HG03432 (cell line): ENCODE results near the gene KSR2.
"Not testable (repeated sequence)": the region's sequence is repeated elsewhere in the genome, so short reads cannot be mapped to it uniquely, and the experiment has no call there.

Source experiments
- ATAC-seq: cut with Tn5 transposase; IDR thresholded peaks from one replicate; pipeline ENCODE4 v1.9.1; 2021; ENCODE audit warnings: mild to moderate bottlenecking, moderate library complexity; ENCODE audit not compliant: unreplicated experiment

Gene KSR2

DNA sequence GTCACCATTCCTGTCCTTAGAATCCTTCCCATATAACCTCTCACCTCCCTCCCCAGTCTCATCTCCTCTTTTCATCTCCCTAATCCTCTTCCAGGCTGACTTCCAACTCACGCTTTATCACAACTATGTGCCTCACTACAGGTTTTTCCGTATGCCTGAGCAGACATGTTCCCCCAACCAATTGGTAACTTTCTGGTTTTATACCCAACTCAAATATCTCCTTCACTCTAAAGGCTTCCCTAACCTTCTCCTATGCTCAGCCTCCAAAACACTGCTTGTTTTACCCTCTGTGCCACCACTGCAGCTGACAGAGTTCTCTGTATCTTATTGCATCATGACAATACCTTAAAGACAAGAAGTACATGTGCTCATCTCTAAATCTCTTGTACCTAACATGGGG is 139.7 kb downstream of the KSR2 start:
- ATAC-seq, result no peak

DNA sequence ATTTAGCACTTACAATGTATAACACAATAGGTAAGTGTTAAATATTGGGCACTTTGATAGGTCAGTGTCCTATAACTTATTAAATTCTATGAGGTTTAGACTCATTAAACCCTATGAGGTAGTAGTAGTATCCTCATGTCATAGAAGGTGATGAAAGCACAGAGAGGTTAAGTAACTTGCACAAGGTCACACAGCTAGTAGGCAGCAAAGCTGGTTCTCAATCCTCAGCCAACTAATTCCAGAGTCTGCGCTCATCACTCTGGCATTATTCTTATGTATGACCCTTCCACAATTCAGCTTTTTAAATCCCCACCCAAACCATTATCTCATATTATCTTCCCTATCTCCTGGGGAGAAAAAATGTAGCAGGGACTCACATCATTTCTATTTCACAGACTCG is 141.1 kb downstream of the KSR2 start:
- no peak for ATAC-seq

DNA sequence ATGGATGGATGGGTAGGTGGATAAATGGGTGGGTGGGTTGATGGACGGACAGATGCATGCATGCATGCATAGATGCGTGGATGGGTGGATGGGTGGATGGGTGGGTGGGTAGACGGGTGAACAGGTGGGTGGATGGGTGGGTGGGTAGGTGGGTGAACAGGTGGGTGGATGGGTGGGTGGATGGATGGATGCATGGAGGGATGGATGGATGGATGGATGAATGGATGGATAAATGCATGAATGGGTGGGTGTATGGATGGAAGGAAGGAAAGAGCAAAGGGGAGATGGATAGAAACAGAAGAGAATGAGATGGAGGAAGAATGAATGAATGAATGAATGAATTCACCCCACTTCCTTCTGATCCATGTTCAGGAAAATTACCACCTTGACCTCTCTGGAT is 143.0 kb downstream of the KSR2 start:
- ATAC-seq, result no peak

- ATAC-seq, result no peak
Observed at GRCh38 chr12:117821480-117822175, 147.2 kb downstream of the KSR2 start.

DNA sequence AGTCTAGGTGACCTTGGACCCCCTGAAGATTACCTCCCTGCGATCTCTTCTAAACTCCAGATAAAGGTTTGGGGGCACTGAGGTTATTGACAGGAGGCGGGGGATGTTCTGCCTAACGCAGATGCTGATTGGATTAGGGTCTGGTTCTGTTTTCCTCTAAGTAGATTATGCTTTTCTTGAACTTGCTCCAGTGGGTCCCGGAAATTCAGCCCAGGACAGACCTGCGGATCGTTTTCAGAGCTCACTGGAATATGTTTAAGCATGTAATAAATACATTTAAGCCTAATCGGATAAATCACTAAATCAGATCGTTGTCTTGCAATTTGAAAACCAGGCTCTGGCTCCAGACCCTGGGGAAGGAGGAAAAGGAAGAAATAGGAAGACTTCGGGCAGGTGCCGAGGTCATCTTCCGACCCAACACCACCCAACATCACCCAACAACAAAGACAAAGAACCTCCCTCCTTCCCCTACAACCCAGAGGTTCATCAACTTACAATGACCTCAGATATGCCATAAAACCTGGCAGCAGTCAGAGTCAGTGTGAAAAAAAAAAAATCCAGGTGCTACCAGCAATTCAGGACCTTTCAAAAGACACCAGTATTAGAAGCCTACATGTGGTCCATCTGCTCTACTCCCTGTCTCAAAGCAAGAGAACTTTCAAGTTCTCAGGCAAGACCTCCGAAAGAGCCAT is 148.4 kb downstream of the KSR2 start:
- ATAC-seq, result no peak

GRCh38 chr12:117819160-117819559 is 149.6 kb downstream of the KSR2 start:
- no peak for ATAC-seq

DNA sequence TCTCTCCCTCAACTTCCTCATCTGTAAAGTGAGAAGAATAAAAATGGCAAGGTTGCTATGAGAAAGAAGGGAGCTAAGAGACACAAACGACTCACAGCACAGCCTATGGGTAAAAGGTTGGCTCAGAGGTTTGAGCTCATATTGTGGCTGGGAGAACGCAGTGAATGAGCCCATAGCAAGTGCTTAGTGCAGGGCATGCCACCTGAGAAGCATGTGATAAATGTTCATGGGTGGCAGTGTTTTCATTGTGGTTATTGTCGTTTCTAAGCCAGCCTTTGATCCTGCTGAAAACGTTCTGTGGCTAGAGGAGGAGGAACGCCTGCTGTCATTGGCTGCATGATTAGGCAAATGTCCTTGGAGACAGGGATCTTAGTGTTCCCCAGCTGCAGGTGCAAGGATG is 150.4 kb downstream of the KSR2 start:
- ATAC-seq, result no peak

- no peak for ATAC-seq
Observed at GRCh38 chr12:117809509-117809908, 159.3 kb downstream of the KSR2 start.

DNA sequence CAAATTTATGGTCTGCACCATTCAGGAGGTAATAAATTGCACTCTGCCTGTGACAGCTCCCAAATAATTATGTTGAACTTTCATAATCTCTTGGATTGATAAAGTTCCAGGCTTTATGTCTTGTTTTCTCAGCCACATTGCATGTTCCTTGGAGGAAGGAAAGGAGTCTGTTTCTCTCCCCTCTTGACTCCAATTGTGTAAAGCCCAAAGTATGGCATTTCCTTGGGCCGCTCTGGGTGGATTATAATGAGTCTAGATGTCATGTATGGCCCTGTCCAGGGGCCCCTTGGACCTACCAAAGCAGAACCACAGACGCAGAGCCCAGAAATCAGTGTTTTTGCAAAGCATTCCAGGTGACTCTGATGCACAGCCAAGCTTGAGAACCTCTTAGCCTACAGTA is 160.8 kb downstream of the KSR2 start:
- no peak for ATAC-seq

DNA sequence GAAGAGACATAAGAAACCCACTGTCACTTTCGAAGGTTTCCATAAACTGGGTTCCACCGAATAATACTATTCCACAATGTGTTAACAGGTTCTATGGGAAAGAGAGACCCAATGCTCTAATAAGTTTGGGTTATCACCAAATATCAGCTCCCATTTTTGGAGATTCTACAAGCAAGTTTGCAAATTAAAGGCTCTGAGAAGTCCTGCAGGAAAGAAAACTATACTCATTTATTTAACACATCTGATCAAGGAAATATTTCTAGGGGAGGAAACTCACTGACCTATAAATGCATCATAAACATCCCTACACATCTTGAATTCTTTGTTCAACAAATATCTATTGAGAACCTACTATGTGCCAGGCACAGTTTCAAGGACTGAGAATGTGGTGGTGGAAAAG is 161.4 kb downstream of the KSR2 start:
- no peak for ATAC-seq

DNA sequence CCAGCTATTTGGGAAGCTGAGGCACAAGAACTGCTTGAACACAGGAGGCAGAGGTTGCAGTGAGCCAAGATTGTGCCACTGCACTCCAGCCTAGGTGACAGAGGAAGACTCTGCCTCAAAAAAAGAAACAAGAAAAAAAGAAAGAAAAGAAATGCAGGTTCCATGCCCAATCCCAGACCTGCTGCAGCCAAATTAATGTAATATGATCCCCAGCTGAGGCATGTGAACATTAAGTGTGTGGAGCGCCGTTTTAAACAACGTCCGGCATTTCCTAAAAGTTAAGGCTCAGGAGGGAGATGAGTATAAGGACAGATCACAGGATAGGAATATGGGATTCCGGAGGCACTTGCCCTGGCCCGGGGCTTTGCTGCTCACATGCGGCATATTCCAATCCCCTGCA is 162.9 kb downstream of the KSR2 start:
- ATAC-seq, result no peak

DNA sequence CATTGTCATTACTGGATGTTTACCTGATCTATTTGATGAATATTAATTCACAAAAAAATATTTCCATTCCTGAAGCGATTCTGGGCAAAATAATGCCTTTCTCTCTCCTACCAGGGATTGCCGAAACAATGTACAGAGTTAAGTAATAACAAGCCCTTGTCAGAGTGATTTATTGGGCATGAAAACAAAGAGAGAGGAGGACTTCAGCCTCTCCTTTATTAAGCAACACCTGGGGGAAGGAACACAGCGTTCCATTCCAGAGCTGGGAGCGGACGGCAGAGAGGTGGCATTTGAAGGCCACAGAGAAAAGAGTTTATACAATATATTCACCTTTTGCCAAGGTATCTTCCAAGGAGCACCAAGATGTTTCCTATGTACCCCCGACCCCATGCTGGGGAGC is 165.8 kb downstream of the KSR2 start:
- ATAC-seq, result no peak

DNA sequence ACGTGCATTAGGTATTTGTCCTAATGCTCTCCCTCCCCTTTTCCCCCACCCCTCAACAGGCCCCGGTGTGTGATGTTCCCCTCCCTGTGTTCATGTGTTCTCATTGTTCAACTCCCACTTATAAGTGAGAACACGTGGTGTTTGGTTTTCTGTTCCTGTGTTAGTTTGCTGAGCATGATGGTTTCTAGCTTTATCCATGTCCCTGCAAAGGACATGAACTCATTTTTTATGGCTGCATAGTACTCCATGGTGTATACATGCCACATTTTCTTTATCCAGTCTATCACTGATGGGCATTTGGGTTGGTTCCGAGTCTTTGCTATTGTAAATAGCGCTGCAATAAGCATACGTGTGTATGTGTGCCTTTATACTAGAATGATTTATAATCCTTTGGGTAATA is 168.1 kb downstream of the KSR2 start:
- not testable (repeated sequence) for ATAC-seq

- ATAC-seq, result no peak
Observed at GRCh38 chr12:117797202-117797601, 171.6 kb downstream of the KSR2 start.

DNA sequence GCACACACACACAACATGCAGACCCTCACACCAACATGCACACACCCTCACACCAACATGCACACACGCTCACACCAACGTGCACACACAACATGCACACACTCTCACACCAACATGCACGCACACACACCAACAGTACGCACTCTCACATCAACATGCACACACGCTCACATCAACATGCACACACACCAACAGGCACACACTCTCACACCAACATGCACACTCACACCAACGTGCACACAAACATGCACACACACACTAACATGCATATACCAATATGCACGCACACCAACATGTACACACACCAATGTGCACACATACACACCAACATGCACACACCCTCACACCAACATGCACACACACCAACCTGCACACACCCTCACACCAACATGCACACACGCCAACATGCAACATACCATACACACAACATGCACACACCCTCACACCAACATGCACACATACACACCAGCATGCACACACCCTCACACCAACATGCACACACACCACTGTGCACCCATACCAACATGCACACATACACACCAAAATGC is 175.8 kb downstream of the KSR2 start:
- ATAC-seq, result no peak

DNA sequence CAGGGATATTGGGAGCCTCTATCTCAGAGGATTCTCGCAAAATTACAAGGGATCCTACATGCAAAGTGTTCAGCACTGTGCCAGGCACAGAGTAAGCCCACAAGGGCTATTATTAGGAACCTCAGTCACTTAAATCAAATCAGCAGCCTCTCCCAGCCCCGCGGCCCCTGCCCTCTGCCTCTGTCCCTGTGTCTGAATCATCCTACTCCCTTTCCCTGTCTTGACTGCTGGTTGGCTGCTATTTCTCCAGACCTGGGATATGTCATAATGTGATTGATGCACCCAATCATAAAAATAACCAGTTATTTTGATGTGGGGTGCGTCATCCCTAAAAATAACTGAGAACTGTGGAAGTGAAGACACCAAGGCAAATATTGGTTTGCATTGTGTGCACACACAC is 176.3 kb downstream of the KSR2 start:
- ATAC-seq, result no peak

- ATAC-seq, result no peak
Observed at GRCh38 chr12:117790948-117791347, 177.8 kb downstream of the KSR2 start.

GRCh38 chr12:117790198-117790597 is 178.6 kb downstream of the KSR2 start:
- no peak for ATAC-seq

DNA sequence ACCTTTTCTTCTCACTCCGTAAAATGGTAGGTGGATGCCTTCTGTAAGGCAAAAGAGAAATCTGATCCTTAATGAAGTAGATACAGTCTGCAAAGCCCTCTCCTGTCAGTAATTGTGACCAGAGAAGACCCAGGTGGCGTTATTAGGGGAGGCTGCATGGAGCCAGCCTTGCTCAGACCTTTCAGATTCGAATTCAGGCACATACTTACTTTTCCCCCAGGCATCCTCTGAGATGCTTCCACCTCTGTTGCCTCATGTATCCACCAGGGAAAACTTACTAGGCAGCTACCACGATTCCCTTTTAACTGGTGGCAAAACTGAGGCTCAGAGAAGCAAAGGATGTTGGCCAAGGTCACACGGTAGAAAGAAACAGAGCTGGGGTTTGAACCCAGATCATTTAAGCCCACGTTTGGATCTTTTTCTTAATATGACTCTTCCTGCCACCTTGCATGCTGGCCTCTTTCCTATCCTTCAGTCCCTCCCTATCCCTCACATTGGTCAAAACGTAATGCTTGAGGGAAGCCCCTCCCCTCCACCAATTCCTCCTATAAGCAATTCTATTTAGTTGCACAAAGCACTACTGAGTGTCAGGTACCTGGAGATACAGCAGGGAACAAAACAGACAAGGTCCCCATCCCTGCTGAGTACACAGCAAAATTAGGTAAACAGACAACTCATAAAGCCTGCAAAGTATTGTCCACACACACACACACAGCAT is 179.4 kb downstream of the KSR2 start:
- no peak for ATAC-seq

GRCh38 chr12:117778656-117779055 is 190.1 kb downstream of the KSR2 start:
- ATAC-seq, result no peak

- ATAC-seq, result no peak
Observed at GRCh38 chr12:117774941-117775775, 193.6 kb downstream of the KSR2 start.
